Lung (tissue), 12 donors: ENCODE data around the gene POLR2E. TPM values are rescaled to one million over a fixed set of nuclear protein-coding genes. Genes with fewer than 3 reads are reported as not detected.
A peak's percentile ranks its signal among the peaks of the same experiment; 100 is the strongest.

Experiments used
- ATAC-seq: fragments of 200-7000 bp; cut with Tn5 transposase; one replicate; pipeline ENCODE4 v1.9.1; 2020; ENCODE audit warnings: moderate number of reproducible peaks; ENCODE audit not compliant: insufficient read depth, low FRiP score
- DNase-seq, 3 donors: peaks; one replicate each; pipeline ENCODE4 v3.0.0-alpha.2; 2013 to 2017
- H3K27ac ChIP-seq, 2 donors: one replicate each; pipeline ENCODE4 v1.5.1; 2013; ENCODE audit warnings: mild to moderate bottlenecking in 2 of 2, moderate library complexity in 2 of 2, control low read depth in 1 of 2, inconsistent platforms in 1 of 2, low read depth in 1 of 2, low read length in 1 of 2
- H3K27me3 ChIP-seq, 3 donors: one replicate each; pipeline ENCODE4 v1.5.1; 2013; ENCODE audit warnings: low read length in 2 of 3; ENCODE audit not compliant: control insufficient read depth in 3 of 3, insufficient read depth in 3 of 3
- H3K36me3 ChIP-seq, 4 donors: one replicate each; pipeline ENCODE4 v1.5.1; 2013; ENCODE audit warnings: low read length in 4 of 4, mild to moderate bottlenecking in 1 of 4, moderate library complexity in 1 of 4; ENCODE audit not compliant: control insufficient read depth in 4 of 4, insufficient read depth in 4 of 4
- H3K4me1 ChIP-seq, 5 donors: one replicate each; pipeline ENCODE4 v1.5.1; 2013; ENCODE audit warnings: low read length in 5 of 5, mild to moderate bottlenecking in 2 of 5, moderate library complexity in 1 of 5; ENCODE audit not compliant: control insufficient read depth in 5 of 5, insufficient read depth in 5 of 5
- H3K4me3 ChIP-seq: one replicate; pipeline ENCODE4 v1.5.1; 2013; ENCODE audit warnings: mild to moderate bottlenecking, control low read depth, moderate library complexity
- H3K9ac ChIP-seq, 2 donors: one replicate each; pipeline ENCODE4 v1.5.1; 2013; ENCODE audit warnings: low read length in 2 of 2, control low read depth in 1 of 2; ENCODE audit not compliant: insufficient read depth in 1 of 2
- H3K9me3 ChIP-seq, 4 donors: one replicate each; pipeline ENCODE4 v1.5.1; 2013; ENCODE audit warnings: low read length in 3 of 4, mild to moderate bottlenecking in 1 of 4, moderate library complexity in 1 of 4; ENCODE audit not compliant: control insufficient read depth in 4 of 4, insufficient read depth in 3 of 4
- WGBS, 2 donors: extraction: QIAGEN DNeasy Blood & Tissue Kit; methylation state at CpG; one replicate each; pipeline ENCODE4 v1.1.7; 2013; 5-methylcytosine and 5-hydroxymethylcytosine counted together
- polyA plus RNA-seq, 2 donors: library from polyadenylated mRNA; stranded (reverse); fragments of 200-250 nt; gene quantifications; one replicate each; pipeline ENCODE4 v1.2.1, GENCODE V29; 2013
- total RNA-seq, 2 donors: library from RNA; depleted of rRNA in 1 of 2; stranded (reverse); fragments of >200 nt in 1 of 2; gene quantifications; one replicate each; pipeline ENCODE4 v1.2.1, GENCODE V29; 2014 to 2021
- TF ChIP-seq, protein P1 (sequence below): IDR thresholded peaks from 2 replicates; pipeline ENCODE4 v1.5.1; 2012; ENCODE audit warnings: mild to moderate bottlenecking; ENCODE audit errors: control extremely low read depth, extremely low read depth
- donor health status: control.
- donor health status: control.
- donor health status: Bipolar disorder and iron deficiency.
- donor health status: healthy.
- donor health status: DM: yes; HTN: yes; CAD: no.

POLR2E gene
- total and polyA plus RNA-seq, 4 donors, result 78.4 to 196 (median 154) TPM

DNA sequence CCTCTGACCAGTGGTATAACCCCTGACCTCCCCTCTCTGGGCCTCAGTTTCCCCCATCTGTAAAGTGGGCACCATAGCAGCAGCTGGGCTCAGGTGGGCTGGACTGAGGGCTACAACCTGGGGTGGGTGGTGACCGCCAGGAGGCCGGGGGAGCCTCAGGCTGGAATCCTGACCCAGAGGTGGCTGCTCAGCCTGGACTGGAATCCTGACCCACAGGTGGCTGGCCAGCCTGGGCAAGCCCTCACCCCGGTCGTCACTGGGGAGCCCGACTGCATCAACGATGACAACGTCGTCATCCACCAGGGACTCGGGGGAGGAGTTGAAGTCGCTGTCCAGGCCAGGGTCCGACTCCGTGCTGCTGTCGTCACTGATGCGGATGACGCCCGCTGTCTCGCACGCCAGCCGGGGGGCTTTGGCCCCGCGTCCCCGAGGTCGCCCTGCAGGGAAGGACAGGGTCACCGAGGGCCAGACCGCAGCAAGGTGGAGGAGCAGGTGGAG, 18.9 kb upstream of the POLR2E start:
- no peaks in the 10 kb centered on the region for H3K9me3 ChIP-seq
- no peak for DNase-seq
- peak overlapping the region in 1 of 2 donors; percentile 71 for H3K27ac ChIP-seq
- H3K36me3 ChIP-seq, result peaks cover 9 to 84% (median 12%) of the 10 kb centered on the region in 4 donors
- H3K4me1 ChIP-seq, result peaks cover 0 to 9% (median 6%) of the 10 kb centered on the region in 5 donors
- whole genome bisulfite sequencing, 2 donors, result 94 to 96% methylated on average over 25 of the region's 25 CpGs
- TF ChIP-seq, protein P1, sequence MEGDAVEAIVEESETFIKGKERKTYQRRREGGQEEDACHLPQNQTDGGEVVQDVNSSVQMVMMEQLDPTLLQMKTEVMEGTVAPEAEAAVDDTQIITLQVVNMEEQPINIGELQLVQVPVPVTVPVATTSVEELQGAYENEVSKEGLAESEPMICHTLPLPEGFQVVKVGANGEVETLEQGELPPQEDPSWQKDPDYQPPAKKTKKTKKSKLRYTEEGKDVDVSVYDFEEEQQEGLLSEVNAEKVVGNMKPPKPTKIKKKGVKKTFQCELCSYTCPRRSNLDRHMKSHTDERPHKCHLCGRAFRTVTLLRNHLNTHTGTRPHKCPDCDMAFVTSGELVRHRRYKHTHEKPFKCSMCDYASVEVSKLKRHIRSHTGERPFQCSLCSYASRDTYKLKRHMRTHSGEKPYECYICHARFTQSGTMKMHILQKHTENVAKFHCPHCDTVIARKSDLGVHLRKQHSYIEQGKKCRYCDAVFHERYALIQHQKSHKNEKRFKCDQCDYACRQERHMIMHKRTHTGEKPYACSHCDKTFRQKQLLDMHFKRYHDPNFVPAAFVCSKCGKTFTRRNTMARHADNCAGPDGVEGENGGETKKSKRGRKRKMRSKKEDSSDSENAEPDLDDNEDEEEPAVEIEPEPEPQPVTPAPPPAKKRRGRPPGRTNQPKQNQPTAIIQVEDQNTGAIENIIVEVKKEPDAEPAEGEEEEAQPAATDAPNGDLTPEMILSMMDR, result no peak
- no peaks in the 10 kb centered on the region for H3K27me3 ChIP-seq
- ATAC-seq, result no peak
- H3K4me3 ChIP-seq, result no peak overlapping the region
- no peak overlapping the region for H3K9ac ChIP-seq

DNA sequence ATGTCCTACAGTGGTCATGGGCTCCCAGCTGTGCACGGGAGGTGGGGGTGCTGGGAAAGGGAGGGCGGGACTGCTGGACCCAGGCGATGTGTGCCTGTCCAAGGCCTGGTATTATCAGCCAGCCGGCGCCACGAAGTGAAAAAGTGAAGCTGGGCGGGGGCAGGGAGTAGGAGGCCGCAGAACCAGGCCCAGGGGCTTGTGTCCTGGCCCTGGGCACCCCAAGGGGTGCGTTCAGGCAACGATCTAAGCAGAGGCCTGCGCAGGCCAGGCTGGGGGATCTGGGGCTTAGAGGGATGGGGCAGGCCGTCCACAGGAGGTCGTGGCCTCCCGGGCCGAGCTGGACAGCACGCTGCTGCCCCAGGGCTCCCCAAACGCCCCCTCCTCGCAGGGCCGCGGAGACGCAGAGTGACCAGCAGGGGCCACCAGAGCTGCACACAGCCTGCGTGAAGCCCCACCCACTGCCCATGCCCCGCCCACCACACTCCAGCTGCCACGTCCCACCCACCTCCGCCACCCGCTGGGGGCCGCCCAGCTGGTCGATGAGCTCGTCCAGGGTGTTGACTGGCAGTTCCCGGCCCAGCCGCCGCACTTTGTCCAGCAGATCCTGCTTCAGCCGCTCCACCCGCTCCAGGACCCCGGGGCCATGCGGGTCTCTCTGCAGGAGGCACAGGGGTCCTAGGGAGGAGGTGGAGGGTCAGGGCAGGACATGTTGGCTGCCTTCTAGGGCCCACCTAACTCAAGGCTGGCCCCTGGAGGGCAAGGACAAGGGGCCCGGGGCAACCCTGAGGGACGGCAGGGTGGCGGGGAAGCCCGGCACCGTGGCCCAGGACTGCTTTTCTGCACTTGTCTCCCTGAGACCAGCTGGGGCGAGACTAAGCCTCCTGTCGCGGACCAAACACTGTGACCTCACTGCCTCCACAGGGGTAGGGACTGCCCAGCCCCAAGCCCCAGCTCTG, 18.1 kb upstream of the POLR2E start:
- no peaks in the 10 kb centered on the region for H3K27me3 ChIP-seq
- no peak overlapping the region for H3K9ac ChIP-seq
- WGBS, 2 donors, result 32 to 38% methylated on average over 32 to 44 of the region's 44 CpGs
- H3K9me3 ChIP-seq, result no peaks in the 10 kb centered on the region
- H3K4me1 ChIP-seq, result peaks cover 0 to 10% (median 6%) of the 10 kb centered on the region in 5 donors
- DNase-seq (peak; percentile 96 to 98 (median 97)), ATAC-seq (peak; percentile 83)
- no peak overlapping the region for H3K4me3 ChIP-seq
- peaks cover 7 to 84% (median 12%) of the 10 kb centered on the region in 4 donors for H3K36me3 ChIP-seq
- peak overlapping the region in 1 of 2 donors; percentile 71 for H3K27ac ChIP-seq
- TF ChIP-seq, protein P1, result peak; percentile 70

DNA sequence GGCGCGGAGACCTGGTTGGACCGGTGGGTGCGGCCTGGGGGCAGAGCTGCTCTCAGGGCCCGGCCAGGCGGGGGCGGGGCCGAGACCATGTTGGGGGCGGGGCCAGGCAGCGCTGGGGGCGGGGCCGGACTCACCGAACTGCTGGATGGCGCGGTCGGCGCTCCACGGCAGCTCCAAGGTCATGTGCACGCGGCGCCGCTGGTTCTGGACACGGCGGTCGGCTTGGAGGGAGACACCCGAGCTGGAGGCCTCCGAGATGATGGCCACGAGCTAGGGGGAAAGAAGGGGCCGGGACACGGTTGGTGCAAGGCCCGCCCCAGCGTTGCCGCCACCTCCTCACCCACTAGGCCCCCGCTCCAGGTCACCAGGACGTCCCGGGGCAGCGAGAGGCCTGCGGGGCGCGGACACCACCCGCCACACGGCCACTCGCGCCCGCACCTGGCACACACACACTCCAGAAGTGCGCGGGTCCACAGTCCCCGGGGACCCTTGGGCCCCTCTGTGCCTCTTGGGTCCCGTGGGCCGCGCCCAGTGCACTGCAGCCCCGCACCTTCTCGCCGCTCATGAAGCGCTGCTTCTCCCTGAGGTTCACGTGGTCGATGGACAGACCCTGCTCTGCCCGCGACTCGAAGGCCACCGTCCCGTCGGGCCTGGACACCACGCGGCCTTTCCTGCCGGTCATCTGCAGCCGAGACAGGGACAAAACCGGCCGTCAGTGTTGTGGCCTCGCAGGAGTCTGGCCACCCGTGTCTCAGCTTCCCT, 17.3 kb upstream of the POLR2E start:
- H3K27ac ChIP-seq, result peak overlapping the region in 1 of 2 donors; percentile 49
- ATAC-seq (no peak), DNase-seq (peak in 2 of 3 donors; percentile 22 to 66)
- H3K4me1 ChIP-seq, result peaks cover 0 to 10% (median 6%) of the 10 kb centered on the region in 5 donors
- WGBS, 2 donors, result 78 to 85% methylated on average over 62 to 71 of the region's 71 CpGs
- no peak overlapping the region for H3K4me3 ChIP-seq
- H3K9ac ChIP-seq, result no peak overlapping the region
- H3K27me3 ChIP-seq, result no peaks in the 10 kb centered on the region
- TF ChIP-seq, protein P1, result no peak
- no peaks in the 10 kb centered on the region for H3K9me3 ChIP-seq
- peaks cover 5 to 84% (median 12%) of the 10 kb centered on the region in 4 donors for H3K36me3 ChIP-seq
